ENCODE measurements around the gene SRC.

Gene SRC

DNA sequence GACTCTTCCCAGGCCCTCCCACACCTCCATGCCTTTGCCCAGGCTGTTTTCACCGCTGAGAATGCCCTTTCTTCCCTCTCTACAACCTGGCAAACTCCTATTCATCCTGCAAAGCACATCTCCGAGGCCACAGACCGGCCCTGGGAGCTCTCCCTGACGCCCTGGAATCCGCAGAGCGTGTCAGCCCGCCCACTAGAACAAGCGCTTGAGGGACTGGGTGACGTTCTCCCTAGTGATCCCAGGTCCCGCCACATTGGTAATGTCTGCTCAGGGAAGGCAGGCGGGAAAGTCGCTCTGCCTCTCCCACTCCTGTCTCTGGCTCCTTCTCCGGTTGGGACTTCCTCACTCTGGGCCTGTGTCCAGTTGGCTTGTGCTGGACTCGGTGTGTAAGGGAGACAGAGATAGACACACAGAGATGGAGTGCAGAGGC lies 61.6 kb downstream of the SRC start:
- peak in 1 of 56 donors; percentile 3 for DNase-seq

DNA sequence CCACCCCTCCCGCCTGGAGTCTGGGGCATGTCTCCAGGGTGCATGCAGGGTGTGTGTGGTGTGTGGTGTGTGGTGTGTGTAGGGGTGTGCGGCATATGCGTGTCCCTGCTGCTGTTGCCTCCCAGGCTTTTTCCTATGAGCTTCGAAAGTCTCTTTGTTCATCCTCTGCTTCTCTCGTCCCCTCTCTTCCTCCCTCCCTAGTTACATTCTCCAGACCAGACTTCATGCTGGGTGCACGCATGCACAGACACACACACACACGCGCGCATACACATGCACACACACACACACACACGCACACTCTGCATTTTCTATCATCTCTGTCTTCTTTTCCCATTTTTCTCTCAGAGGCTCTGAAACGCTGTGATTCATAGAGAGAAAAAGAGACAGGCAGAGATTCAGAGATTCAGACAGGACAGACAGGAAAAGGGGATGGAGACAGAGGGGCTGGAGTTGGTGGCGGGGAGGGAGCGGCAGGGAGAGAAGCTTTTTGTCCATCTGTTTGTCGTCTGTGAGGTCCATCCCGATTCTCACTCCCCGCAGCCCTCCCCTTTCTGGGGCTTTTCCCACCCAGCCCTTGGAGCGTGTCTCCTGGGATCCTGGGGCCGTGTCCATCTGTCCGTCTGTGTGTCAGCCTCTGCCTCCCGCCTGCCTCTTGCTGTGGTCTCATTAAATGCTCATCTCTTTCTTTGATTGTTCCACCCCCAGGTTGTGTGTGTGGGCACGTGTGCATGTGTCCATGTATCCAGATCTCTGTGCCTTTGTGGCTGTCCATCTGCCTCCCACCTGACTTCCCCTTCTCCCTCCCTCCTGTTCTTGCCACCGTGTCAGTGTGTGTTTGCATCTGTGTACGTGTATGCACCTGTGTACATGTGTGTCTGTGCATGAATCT lies 62.6 kb downstream of the SRC start:
- peak in 1 of 56 donors; percentile 7 for DNase-seq

GRCh38 chr20:37411408-37412219 lies 65.7 kb downstream of the SRC start:
- no peak for DNase-seq

GRCh38 chr20:37413023-37413334 lies 67.0 kb downstream of the SRC start:
- DNase-seq, result no peak

GRCh38 chr20:37413379-37413778 lies 67.4 kb downstream of the SRC start:
- DNase-seq, result no peak

GRCh38 chr20:37414224-37415035 lies 68.5 kb downstream of the SRC start:
- peak in 4 of 56 donors; percentile 19 to 49 (median 26) for DNase-seq

DNA sequence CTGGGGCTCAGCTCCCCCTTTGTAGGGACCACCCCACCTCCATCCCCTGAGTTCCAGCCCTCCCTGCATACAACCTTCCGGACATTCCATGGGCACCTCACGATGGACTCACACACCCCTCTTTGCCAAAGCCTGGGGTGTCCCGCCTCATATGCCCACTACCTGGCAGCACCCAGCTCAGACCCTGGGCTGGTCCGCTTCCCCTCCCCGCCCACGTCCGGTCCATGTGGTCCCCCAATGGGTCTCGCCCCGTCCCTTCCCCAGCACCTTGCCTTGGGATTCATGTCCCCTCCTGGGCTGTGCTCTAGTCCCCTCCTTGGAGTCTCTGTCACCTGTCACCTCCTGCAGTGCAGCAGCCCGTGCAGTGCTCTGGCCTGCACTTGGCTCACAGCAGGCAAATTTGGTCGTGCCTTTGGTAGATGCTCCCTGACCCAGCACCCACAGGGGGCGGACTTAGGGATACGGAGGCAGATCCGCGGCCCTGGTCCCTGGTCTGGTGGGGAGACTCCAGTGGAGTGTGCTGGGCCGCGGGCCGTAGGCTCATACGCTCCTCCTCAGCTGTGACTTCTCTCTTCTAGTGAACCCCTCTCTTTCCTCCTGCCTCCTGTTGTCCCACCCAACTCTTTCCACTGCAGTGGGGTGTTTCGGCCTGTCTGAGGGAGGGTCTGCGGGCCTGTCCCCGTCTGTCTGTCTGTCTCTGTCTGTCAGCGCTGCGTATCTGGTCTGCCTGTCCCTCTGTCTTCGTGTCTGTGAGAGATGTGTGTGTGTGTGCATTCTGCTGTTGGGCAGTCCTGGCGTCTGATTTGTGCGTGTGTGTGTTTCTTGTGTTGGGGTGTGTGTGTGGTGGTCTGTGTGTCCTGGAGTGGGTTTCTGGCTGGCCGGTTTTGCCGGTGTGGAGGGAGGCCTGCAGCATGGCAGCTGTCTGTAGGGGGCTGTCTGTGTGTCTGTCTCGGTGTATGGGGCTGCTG lies 69.5 kb downstream of the SRC start:
- DNase-seq, result no peak

DNA sequence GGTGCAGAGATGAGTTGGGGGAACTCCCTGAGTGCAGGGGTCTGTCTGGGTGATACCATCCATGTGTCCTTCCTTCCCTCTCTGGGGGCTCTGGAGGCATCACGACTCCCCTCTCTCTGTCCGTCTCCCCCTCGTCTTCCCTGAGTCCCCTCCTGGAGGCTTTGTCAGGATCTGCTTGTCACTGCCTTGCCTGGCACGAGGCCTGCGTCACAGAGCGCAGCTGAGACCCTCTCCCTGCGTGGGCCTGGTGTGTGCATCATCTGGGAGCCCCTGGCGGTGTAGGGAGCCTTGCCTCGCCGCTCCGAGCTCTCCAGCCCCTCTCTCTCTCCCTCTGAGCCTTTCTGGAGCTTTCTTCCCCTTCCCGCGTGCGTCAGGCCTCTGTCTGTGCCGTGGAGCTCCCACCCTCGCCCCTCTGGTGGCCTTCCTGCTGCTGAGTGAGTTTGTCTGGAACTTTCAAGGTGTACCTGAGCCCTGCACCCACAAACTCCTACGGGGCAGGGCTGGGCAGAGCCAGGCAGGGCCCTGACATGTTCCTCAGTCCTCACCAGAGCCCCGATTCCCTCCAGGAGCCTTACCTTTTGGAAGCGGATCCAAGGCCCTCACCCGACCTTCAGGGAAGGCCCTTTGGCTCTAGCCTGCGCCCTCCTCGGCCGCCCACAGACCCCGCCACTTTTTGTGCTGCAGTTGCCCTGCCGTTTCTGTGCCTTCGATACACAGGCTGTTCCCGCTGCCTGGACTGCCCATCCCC lies 70.3 kb downstream of the SRC start:
- DNase-seq, result no peak

DNA sequence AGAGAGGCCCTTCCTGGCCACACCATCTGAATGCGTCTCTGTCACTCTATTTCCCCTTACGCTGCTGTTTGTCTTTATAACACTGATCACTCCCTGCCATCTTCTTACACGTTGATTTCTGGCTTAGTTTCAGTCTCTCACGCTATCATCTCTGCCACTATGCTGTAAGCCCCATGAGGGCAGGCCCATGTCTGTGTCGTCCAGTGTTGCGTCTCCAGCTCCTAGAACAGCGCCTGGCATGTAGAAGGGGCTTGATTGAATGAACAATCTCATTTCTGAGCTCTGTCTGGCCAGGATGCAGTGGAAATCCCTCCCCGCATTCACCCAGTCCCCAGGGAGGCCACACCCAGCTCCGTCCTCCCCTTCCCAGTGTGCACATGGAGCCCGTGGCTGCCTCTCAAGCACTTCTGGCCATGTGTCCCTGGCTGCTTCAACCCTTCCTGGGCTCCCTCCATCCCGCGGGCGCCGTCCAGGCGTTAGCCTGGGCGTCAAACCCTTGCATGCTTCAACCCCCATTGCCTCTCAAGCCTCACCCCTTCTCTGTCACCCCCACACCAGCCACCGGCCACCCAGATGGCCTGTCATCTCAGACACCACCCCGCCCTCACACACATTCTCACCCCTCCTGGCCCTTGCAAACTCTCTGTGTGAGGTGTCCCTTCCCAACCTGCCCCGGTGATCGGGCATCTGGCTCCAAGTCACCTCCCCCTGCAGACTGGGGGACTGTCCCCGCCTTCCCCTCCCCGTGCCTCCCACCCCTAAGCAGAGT lies 71.1 kb downstream of the SRC start:
- no peak for DNase-seq

GRCh38 chr20:37417617-37418467 lies 71.9 kb downstream of the SRC start:
- DNase-seq, result no peak

GRCh38 chr20:37418591-37419109 lies 72.7 kb downstream of the SRC start:
- no peak for DNase-seq

- DNase-seq, result no peak
These were observed 73.4 kb downstream of the SRC start for GRCh38 chr20:37419307-37419706.

DNA sequence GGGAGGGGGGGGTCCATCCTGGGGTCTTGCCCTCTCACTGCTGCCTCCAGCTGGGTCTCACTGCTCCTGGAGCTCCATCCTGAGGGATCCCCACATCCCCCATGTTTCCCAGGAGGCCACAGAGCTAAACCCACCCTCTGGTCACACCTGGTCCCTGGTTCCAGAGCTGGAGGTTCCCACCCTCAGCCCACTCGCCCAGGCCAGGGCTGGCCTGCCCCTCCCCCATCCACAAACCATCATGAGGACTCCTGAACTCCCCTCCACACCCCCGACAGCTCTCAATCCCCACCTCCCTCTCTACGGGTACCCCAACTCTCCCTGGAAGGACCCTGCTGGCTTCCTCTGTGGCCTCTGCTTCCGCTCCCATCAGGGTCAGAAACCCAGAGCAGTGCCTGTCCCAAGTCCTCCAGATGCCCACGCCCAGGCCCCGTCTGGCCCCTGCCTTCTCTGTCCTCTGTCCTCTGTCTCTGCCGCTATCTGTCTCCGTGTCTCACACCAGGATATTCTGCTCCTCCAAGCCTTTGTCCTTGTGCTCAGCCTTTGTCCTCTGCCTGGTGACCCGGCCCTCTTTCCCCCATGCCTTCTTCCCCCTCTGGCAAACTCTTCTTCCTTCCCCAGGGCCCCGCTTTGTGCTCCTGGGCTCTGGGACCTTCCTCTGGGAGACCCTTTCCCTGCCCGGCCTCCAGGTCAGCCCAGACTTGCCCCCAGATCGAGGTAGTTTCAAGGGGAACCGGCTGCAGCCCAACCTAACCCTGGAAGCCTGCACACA lies 74.0 kb downstream of the SRC start:
- no peak for DNase-seq

DNA sequence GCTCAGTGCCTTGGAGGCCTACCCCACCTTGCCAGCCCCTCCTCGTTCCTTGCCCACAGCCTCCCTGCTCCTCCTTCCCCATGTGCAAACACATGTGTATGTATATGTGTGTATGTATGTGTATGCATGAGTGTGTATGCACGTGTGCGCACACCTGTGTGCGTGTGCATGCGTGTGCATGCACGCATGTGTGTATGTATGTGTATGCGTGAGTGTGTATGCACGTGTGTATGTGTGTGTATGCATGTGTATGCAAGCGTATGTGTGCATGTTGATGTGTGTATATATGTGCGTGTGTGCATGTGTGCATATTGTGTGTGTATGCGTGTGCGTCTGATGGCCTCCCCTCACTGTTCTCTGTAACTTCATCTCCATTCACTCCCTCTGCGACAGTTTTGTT lies 74.7 kb downstream of the SRC start:
- DNase-seq, result no peak

DNA sequence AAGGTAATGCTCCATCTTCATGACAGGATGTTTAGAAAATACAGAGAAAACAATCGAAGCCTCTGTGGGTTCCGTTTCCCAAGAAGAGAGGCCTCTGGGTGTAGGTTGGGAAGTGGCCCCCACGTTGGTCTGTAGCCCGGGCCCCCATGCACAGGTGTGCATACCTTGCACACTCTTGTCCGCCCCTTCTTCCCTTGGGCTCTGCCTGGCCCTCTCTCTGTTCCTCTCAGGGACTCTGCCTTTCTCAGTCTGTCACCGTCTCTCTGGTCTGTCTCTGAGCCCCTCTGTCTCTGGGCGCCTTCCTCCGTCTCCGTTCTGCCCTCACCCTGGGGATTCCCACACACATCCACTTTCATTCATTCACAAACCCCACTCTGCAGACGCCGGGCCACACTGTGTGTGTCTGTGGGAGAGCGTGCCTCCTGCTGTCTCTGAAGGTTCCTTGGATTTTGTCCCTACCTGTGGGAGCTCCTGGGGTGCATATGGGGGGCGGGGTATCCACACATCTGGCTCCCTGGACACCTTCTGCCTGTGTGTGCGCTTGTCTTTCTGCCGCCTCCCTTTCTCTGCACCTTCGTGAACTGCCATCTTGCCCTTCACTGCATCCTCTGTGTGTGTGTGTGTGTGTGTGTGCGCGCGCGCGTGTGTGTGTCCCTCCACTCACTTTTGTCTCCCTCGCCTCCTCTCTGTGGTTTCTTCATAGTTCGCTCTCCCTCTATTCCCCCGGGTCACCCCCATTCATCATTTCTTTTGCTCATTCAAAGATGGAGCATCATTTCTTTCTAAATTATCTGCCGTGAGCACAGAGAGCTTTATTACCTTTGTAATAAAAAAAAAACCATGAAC lies 75.3 kb downstream of the SRC start:
- no peak for DNase-seq

- peak in 14 of 56 donors; percentile 6 to 72 (median 22) for DNase-seq
These were observed 76.0 kb downstream of the SRC start for GRCh38 chr20:37421988-37422387.
